Activated CD8-positive, alpha-beta memory T cell treated with anti-CD3 and anti-CD28 coated beads, Interleukin-2, amount 50 U/mL, for 48 hours (primary cell): ENCODE measurements around the gene OR9A4.
"Not testable (repeated sequence)": the region's sequence is repeated elsewhere in the genome, so short reads cannot be mapped to it uniquely, and the experiment has no call there.

ENCODE experiments used
- DNase-seq: peaks from one replicate; pipeline ENCODE4 v3.0.0-alpha.2; 2020

Gene OR9A4, protein sequence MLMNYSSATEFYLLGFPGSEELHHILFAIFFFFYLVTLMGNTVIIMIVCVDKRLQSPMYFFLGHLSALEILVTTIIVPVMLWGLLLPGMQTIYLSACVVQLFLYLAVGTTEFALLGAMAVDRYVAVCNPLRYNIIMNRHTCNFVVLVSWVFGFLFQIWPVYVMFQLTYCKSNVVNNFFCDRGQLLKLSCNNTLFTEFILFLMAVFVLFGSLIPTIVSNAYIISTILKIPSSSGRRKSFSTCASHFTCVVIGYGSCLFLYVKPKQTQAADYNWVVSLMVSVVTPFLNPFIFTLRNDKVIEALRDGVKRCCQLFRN

DNA sequence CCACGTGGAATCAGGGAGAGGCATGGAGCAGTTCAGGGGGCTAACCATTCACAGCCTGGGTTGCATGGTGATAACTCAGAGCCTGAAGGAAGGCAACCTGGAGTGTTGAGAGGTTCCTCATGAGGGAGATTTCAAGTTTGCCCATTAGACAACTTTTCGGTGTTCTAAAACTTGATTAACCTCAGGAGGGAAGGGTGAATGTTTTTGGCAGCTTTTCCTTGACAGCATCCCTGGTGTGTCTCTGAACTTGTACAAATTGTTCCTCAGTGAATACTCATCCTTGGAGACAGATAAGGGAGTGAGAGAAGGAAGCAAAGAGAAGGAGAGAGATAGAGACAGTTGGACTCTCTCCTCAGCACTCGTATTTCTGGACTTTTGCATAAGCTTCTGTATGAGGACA lies at the start of gene OR9A4:
TSS of gene OR9A4 (plus strand) at position 301 of the 400 bp plus-strand sequence. CDS start 2,477 bp downstream, outside the sequence.
- DNase-seq, result no peak

DNA sequence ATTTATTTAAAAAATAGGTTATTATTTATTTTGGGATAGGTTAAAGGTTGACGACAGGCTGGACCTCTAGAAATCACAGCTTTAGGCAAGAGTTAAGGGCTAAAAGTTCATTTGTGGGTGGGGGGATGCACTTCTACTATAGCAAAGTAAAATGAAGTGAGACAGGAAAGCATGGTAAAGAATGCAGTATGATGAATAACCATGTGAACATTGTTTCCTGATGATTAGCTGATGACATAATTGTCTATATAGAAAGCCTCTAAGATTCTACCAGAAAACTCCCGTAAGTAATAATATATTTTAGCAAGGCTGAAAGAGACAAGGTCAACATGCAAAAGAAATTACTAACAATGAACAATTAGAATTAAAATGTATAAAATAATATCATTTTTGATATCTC lies 49.2 kb upstream of the OR9A4 start:
- no peak for DNase-seq

DNA sequence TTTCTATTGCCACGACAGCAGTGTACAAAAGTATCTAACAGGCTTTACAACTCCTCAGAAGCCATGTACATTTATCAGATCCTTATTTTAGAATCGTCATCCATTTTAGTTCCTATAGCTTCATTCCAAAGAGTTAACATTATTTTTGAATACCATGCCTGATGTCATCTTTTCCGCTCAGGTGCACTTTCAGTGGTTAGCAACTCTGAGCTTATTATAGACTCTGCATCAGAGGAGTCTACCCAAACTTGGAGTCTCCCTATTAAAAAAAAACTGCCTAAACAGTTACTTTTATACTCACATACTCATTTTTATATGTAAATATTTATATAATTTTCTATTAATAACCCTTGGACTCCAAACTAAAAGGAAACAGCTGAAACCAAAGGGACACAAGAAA lies 43.3 kb upstream of the OR9A4 start:
- DNase-seq, result no peak

DNA sequence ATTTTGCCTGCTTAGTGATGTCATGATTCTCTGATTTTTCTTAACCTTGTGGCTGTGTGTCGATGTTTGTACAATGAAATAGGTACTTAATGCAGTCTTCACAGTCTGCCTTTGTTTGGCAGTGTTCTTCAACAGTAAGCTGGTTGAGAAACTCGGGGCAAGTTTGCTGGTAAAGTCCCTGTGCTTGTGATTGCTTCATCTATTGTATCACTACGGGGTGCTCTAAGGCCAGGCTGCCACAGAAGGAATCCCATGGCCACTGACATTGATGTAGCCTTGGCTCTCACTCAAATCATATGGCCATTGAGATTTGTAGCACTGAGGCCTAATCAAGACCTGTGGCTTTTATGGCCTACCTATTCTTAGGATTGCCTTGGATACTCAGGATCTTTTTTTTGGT lies 41.4 kb upstream of the OR9A4 start:
- no peak for DNase-seq

DNA sequence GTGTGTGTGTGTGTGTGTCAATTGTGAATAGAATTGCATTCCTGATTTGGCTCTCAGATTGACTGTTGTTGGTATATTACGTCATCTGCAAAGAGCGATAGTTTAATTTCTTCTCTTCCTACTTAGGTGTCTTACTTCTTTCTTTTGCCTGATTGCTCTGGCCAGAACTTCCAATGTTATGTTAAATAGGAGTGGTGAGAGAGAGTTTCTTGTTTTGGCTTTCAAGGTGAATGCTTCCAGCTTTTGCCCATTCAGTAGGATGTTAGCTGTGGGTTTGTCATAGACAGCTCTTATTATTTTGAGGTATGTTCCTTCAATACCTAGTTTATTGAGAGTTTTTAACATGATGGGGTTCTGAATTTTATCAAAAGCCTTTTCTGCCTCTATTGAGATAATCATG lies 40.7 kb upstream of the OR9A4 start:
- DNase-seq, result no peak

DNA sequence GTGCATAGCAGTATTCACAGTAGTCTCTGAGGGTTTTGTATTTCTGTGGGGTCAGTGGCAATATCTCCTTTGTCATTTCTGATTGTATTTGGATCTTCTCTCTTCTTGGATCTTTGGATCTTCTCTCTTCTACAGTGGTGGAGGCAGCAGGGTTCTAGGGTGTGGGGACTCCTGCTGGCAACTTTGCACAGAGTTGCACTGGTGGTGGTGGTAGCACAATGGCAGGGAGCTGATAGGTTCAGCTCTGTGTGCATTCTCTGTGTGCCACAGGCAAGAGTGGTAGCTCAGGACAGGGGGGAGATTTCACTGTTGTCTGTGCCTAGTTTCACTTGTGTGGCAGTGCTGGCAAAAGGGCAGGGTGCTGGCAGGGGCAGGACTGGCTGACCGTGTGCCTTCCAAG lies 39.8 kb upstream of the OR9A4 start:
- no peak for DNase-seq

DNA sequence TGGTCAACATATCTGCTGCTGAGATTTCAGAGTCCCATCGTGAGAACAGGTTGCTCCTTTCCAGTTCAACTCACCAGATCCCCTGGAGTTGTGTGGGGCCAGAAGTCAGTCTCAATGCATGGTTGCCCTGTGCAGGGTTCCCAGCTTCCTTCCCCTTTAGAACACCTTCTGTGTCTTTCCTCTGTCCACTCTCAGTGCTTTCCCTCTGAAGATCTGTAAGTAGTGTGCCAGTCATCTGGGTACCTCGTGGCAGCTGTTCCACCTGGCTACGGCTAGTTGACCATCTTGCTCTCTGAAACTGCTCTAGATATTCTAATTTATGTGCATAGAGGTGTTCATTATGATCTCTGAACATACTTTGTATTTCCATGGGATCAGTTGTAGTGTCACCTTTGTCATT lies 38.8 kb upstream of the OR9A4 start:
- no peak for DNase-seq

DNA sequence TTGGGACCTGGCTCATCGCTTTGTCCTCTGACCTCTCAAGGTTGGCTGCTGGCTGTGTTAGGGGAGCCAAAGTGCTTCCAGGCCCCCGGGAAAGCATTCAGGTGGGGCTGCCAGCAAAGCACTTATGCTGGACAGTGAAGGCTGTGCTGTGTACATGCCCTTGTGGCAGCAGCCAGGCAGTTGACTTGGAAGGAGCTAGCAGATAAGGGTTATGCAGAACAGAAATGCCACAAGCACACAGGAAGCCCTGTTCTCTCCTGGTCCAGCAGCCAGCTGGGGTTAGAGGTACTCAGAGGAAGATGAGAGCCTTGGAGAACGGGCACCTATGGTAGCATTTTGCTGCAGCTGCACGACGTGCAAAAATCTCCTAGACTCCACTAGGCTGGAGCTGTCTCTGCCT lies 35.2 kb upstream of the OR9A4 start:
- no peak for DNase-seq

DNA sequence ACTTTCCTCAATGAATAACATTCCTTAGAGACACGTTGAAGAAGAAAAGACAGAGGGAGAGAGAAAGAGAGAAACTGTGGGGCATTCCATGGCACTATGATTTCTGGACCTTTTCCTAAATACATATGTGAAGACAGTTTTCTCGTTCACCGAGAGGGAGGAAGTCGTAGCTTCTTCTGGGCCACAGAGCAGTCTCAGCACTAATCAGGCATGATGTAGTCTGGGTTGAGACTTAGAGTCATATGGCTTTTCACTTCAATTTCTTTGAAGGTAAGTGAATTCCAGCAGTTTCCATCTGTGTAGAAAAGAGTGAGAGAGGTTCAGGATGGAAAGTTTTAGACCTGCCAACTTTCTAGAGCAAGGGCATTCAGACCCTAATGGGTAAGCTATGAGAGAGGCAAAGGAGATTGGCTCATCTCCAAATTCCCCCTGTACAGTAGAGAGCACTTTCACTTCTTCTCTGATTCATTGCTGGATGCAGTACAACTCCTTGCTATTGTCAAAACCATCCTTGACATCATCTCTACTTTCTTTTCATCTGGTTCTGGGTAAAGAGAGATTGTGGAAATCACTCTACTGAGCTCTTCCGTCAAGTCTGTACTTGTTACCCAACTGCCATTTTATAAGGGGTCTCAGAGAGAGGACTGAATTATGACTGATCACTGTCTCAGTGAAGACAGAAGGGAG lies 31.5 kb upstream of the OR9A4 start:
- no peak for DNase-seq

DNA sequence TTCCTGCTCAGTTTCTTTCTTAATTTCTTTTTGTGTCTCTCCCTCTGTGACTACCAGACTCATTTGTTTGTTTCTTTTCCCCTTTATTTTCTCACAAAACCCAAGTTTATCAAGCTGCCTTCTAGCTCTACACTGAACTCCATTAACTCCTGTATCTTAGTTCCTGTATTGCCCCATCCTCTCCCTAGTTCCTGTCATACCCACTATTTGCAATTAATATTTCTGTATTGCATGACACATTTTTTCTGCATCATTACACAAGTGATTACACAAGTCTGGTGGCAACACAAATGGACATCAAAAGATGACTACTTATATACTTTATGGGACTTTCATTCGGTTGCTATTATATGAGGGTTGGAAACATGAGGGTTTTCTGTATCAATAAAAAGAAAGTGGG lies 26.9 kb upstream of the OR9A4 start:
- no peak for DNase-seq

DNA sequence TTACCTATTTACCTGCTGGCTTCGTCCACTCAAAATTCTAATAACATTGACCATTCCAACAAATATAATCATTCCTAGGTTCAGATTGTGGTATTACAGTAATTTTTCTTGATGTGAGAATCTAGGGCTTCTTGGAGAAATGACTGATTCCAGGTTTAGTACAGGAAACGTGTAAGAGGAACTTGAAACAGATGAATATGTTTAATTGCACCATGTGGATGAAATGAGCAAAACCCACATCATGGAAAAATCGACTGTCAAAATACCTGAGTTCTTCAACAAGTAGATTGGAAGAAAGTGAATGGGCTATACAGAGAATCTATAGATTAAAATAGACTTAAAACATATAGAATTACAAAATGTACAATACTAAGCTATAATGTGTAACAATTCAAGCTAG lies 24.9 kb upstream of the OR9A4 start:
- no peak for DNase-seq

DNA sequence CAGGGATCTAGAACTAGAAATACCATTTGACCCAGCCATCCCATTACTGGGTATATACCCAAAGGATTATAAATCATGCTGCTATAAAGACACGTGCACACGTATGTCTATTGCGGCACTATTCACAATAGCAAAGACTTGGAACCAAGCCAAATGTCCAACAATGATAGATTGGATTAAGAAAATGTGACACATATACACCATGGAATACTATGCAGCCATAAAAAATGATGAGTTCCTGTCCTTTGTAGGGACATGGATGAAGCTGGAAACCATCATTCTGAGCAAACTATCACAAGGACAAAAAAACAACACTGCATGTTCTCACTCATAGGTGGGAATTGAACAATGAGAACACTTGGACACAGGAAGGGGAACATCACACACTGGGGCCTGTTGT lies 16.8 kb upstream of the OR9A4 start:
- not testable (repeated sequence) for DNase-seq

DNA sequence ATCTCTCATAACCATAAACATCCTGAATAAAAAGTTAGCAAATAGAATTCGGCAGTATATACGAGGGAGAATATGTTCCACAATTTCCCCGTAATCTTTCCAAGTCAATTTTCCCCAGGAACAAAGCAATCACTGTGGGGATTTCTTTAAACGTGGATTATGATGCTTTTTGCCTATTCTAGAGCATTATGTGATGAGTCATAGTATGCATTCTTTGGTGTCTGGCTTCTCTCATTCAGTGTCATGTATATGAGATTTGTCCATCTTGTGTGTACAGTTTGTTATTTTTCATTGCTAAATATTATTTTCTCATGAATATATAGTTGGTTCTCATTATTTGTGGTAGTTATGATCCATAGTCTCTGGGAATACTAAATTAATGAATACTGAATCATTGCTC lies 9.9 kb upstream of the OR9A4 start:
- no peak for DNase-seq

DNA sequence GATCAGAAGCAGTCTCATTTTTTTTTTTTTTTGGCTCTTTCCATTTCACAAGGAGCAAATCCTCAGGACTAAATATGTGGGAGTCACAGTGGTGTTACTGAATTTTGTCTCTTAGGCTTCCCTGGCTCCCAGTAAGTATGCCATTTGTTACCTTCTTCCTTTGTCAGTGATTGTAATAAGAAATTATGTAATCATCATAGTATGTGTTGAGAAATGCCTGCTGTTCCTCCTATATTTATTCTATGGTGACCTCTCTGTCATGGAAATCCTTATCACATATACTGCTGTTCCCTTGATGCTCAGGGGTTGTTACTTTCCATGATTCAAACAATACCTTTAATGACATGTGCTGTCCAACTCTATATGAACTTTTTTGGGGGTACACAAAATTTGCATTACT lies 4.8 kb upstream of the OR9A4 start:
- no peak for DNase-seq

DNA sequence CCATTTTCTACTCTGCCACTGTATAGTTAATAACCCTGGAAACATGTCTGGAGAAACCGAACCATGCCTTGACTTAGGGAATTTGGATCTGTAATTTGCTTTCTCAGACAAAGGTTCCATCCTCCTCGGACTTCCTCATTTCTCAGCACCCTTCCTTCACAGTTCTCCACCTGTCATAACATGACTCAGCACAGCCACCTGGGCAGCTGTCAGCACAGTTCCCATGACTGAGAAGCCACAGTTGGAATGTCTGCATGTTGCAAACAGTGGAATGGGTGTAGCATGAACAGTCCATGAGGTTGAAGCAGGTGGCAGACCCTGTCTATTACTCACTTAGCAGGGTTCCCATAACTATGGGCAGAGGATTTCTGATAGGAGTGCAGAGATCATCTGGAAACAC lies 634 bp upstream of the OR9A4 start:
- DNase-seq, result no peak

DNA sequence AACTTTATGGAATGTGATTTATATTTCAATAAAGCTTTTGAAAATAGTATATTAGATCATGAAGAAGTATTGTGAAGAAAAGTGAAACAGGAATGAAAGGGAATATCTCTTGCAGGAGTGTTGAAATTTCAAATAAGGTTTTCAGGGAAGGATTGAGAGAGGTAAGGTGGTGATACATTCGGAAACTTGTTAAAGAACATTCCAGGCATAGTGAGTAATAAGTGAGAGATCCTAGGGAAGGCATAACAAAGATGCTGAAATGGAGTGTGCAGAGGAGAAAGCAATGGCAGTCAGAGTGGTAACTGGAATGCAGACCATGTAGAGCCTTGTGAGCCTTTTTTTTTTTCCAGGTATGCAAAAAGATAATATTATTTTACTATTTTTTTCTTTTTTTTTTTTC lies 4.1 kb downstream of the OR9A4 start:
- DNase-seq, result no peak

DNA sequence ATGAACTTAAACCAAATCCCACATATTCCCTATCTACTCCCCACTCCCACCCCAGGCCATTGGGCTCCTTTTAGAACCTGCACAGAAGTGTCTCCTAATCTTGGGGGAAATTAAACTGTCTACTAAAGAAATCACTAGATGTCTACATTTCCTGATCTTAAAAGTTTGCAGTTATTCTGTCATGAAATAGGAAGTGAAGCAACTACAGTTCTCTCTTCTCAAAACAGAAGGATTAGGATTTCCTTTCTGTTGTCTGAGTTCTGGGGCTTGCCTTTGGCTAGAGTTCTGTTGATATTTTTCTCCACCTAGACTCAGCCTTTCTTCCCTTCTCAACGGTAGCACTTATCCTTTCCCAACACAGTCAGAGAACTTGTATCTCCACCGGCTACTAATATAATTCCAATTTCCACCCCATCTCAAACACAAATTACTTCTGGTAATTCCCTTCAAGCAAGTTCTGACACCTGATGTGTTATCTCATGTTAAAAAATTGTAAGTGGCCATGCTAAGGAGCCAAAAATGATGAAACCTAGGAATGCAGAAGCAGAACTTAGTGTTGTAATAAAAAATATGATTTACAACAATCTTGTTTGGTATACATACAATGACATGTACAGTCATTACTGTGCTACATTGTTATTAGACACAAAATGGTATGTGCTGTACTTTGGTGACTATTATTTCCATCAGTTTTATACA lies 12.1 kb downstream of the OR9A4 start:
- DNase-seq, result no peak

DNA sequence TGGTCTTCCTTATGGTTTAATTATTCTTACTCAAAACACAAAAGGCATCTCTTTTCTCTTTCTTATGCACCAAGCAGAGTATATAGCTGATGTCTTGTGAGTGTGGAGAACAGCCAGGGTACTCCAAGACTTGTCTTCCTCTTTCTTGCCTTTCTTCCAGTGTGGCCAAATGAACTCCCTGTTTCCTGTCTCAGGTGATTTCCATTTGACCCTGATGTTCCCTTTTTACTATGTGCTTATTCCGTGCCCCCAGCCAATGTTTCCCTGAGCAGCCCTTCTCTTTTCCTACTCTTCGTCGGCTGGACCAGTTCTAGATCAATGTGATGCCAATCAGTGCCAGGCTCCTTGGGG lies 12.6 kb downstream of the OR9A4 start:
- no peak for DNase-seq

DNA sequence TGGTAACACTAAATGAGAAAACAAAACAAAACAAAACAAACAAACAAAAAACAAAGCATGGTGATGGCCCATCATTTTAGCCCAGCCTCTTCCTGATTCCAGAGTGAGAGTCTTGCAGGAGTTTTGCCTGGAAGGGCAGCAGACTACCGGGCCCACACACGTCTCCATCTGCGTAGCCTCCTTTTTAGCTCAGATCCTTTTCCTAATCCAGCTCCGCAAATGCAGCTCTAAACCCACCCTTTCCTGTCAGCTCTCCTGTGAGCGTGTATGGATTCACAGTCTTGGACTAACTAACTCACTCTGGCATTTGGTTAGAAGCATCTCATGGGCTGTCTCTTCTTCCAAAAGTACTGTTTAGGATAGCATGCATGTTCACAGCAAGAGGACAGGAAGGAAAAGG lies 14.0 kb downstream of the OR9A4 start:
- DNase-seq, result no peak

DNA sequence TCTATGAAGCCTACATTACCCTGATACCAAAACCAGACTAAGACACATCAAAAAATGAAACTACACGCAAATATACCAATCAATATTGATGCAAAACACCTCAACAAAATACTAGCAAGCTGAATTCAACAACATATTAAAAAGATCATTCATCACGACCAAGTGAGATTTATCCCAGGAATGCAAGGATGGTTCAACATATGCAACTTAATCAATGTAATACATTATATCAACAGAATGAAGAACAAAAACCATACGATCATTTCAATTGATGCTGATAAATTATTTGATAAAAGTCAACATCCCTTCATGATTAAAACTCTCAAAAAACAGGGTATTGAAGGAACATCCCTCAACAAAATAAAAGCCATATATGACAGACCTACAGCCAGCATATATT lies 24.9 kb downstream of the OR9A4 start:
- DNase-seq, result no peak

DNA sequence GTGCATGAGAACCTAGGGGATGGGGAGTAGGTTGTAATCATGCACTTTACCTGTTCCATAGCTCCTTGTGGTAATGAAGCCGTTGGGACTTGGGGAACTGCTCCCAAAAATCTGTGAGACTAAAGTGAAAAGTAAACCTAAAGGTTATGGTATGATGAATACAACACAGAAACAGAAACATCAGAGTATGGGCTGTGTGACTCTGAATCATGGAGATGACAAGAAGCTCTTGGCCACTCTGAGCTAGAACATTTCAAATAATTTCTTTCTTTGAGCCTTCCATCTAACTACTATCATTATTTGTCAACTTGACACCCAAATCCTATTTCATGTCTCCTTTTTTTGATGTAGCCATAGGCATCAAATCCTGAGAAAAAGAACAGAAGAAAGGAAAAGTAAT lies 27.6 kb downstream of the OR9A4 start:
- no peak for DNase-seq

DNA sequence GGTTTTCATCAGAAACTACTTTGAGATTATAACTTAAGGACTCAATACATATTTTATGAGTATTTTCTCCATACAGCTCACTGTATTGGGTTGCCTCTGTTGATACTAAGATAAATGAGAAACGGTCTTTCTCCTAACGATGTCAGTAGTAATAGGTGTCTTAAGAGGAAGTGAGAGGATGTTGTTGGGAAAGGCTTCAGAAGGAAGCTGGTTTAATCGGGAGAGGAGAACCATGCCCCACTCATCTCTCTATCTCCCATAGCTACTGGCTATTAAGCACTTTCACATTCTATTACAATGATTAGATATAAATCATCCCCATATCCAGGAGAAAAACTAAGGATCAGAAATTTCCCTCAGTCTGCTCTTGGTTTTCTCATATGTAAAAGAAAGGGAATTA lies 28.6 kb downstream of the OR9A4 start:
- no peak for DNase-seq

DNA sequence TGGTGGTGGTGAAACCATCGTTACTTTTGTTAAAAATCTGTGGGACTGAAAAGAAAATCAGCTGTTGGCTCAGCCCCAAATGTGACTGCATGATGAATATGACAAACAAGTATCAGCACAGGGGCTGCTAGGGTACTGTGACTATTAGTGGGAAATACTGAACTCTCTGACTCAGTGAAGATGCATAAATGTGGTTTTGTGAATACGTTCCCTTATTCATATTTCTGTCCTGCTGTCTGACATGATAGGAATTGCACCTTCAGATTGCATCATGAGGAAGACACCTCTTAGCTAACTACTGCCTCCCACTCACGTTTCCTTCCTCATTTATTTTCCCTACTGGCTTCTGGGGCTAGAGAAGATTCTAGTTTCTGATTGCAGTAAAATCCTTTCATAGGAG lies 29.2 kb downstream of the OR9A4 start:
- DNase-seq, result no peak

DNA sequence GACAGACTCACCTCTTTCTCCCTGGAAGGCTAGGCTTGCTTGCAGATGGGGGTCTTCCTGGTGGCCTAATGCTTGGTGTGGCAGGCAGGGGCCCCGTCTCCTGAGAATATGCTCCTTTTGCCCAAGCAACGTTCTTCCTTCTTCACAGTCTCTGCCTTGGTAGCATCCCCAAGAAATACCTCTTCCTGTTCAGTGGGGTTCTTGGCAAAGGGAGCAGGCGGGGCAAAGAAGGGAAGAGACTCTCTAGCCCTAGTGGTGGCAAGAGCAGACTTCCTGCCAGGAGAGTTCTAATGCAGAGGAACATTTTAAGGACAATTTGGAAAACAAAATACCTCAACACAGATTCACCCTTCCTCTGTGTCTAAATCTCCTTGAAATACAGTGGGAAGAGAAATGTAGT lies 30.6 kb downstream of the OR9A4 start, which contains the start of gene CLEC5A:
TSS of gene CLEC5A (minus strand) at position 179 of the 400 bp plus-strand sequence. CDS start 682 bp downstream, outside the sequence.
- no peak for DNase-seq
